Coronary artery (tissue), 2 donors: Measurements from ENCODE around the gene RANBP17.

ENCODE experiments used
- DNase-seq: peaks from one replicate; pipeline ENCODE4 v3.0.0-alpha.2; 2017; ENCODE audit warnings: low spot score
- H3K27ac ChIP-seq, 2 donors: fragments of 200-600 bp; sonication (generic); one replicate each; pipeline ENCODE4 v1.5.1; 2016 to 2019
- H3K4me3 ChIP-seq: fragments of 200-600 bp; sonication (generic); 2 replicates; pipeline ENCODE4 v1.5.1; 2016; ENCODE audit warnings: mild to moderate bottlenecking, moderate library complexity
- CTCF ChIP-seq: fragments of 200-600 bp; sonication (generic); IDR thresholded peaks from one replicate; pipeline ENCODE4 v1.5.1; 2019; ENCODE audit warnings: antibody characterized with exemption

RANBP17 gene

DNA sequence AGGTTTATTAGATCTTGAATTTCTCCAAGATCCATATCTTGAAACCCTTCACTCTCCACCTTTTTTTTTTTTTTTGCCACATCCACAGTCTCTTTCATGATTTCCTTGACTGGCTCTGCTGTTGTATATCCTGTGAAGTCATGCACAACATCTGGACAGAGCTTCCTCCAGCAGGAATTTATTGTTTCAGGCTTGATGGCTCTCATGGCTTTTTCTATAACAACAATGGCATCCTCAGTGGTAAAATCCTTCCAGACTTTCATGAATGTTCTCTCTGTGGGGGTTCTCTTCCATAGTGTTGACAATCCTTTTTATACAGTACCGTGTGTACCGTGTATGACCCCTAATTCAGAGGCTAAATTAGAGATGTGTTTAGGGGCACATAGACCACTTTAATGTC lies 24.0 kb downstream of the RANBP17 start:
- Histone ChIP-seq H3K4me3 (no peak overlapping the region), H3K27ac (no peak overlapping the region)
- no peak for DNase-seq
- TF ChIP-seq CTCF: no peak

DNA sequence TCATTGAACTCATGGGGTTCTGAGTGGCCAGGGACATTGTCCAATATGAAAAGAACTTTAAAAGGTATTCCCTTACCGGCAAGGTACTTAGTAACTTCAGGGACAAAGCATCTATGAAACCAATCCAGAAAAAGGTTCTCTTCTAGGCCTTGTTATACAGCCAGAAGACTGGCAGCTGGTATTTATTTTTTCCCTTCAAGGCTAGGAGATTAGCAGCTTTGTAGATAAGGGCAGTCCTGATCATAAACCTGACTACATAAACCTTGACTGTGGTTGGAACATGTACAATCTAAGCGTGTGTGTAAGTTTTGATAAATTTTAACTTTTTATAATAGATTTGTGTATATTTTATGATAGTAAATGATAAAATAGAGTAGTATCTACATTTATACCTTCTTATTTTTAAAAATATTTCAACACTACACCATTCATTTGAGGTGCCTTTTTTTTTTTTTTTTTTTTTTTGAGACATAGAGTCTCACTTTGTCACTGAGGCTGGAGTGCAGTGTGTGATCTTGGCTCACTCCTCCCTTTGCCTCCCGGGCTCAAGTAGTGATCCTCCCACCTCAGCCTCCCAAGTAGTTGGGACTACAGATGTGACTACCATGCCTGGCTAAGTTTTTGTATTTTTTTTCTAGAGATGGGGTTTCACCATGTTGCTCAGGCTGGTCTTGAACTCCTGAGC lies 24.5 kb downstream of the RANBP17 start:
- no peak overlapping the region for H3K4me3 ChIP-seq
- no peak overlapping the region for H3K27ac ChIP-seq
- TF ChIP-seq CTCF: no peak
- DNase-seq: no peak

- H3K27ac ChIP-seq: no peak overlapping the region
- H3K4me3 ChIP-seq: no peak overlapping the region
- TF ChIP-seq CTCF: no peak
- DNase-seq: no peak
Observed at GRCh38 chr5:170892196-170892595, 30.4 kb downstream of the RANBP17 start.

DNA sequence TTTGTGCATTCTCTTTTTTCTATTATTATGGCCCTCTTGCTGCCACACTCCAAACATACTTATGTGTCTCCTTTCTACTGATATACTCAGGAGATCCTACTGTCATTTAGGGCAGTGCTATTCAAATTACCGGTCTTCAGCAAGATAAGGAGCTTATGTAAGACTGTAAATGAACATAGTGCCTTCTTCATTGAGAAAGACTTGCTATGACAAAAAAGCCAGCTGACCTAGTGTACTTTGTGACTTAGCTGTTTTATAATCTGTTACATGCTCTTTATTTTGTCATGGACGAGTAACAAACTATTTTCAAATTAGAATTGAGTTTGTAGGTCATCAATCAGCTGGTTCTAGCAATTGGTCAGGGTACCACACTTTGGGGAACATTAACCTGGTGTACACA lies 32.8 kb downstream of the RANBP17 start:
- no peak for TF ChIP-seq CTCF
- H3K27ac ChIP-seq: no peak overlapping the region
- no peak overlapping the region for H3K4me3 ChIP-seq
- DNase-seq: no peak

DNA sequence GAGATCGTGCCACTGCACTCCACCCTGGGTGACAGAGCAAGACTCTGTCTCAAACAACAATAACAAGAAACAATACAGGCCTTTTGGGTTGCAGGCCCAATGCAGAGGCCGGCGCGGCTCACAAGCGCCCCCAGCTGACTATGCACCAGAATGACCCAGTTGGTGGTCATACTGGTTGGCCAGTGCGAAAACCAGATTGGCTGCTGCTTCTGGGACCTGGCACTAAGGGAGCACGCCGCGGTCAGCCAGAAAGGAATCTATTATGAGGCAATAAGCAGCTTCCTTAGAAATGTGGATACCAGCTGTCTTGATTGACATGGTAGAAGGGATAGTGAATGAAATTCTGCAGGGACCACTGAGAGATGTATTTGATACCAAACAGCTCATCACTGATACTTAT lies 35.0 kb downstream of the RANBP17 start:
- DNase-seq: no peak

GRCh38 chr5:170903075-170903474 lies 41.3 kb downstream of the RANBP17 start:
- no peak for DNase-seq
- no peak for TF ChIP-seq CTCF
- H3K4me3 ChIP-seq: no peak overlapping the region
- no peak overlapping the region for H3K27ac ChIP-seq

More for the DNA sequence above, 35.0 kb downstream of the RANBP17 start:
- no peak for TF ChIP-seq CTCF
- Histone ChIP-seq H3K4me3 (no peak overlapping the region), H3K27ac (no peak overlapping the region)

GRCh38 chr5:170907758-170908157 lies 45.9 kb downstream of the RANBP17 start:
- H3K4me3 ChIP-seq: no peak overlapping the region
- DNase-seq: no peak
- TF ChIP-seq CTCF: no peak
- no peak overlapping the region for H3K27ac ChIP-seq
